A673 (cell line): ENCODE results near the gene LSM4. TPM values are rescaled to one million over a fixed set of nuclear protein-coding genes. Genes with fewer than 3 reads are reported as not detected.

Source experiments
- BruUV-seq: library from RNA; stranded (reverse); fragments of 400-500 nt; replicated peaks from 2 replicates; lab custom pipeline; 2021; lab: Mats Ljungman, UMichigan
- CTCF ChIA-PET: fragments of 300-600 bp; sonication (Branson Sonifier 250); formaldehyde crosslinking; loops from one replicate; lab custom pipeline; 2022; ENCODE audit warnings: antibody characterized with exemption; lab: Charles Lee
- POLR2A ChIA-PET: fragments of 300-600 bp; sonication (Branson Sonifier 250); formaldehyde crosslinking; loops from one replicate; lab custom pipeline; 2022; ENCODE audit warnings: antibody characterized with exemption; ENCODE audit not compliant: low non-redundant PET; lab: Charles Lee
- DNase-seq: peaks from one replicate; pipeline ENCODE4 v3.0.0-alpha.2; 2015; ENCODE audit warnings: low spot score
- H3K27ac ChIP-seq: fragments of 200-600 bp; sonication (generic); 2 replicates; pipeline ENCODE4 v1.5.1; 2016; ENCODE audit warnings: mixed run types, low read depth, mild to moderate bottlenecking, mixed read lengths, antibody characterized with exemption, low read length; ENCODE audit not compliant: poor library complexity, severe bottlenecking
- H3K27me3 ChIP-seq: fragments of 200-600 bp; sonication (generic); replicated peaks from 2 replicates; pipeline ENCODE4 v1.6.1; 2017; ENCODE audit warnings: mixed run types, low read depth, mild to moderate bottlenecking, mixed read lengths, antibody characterized with exemption, low read length; ENCODE audit not compliant: insufficient read depth, poor library complexity
- H3K36me3 ChIP-seq: fragments of 200-600 bp; sonication (generic); 2 replicates; pipeline ENCODE4 v1.6.1; 2016; ENCODE audit warnings: mixed run types, mild to moderate bottlenecking, mixed read lengths, antibody characterized with exemption, low read length; ENCODE audit not compliant: insufficient read depth, poor library complexity, severe bottlenecking
- H3K4me1 ChIP-seq: fragments of 200-600 bp; sonication (generic); 2 replicates; pipeline ENCODE4 v1.6.1; 2017; ENCODE audit warnings: mixed run types, mild to moderate bottlenecking, mixed read lengths, antibody characterized with exemption, low read length; ENCODE audit not compliant: insufficient read depth, poor library complexity, severe bottlenecking
- H3K4me3 ChIP-seq: fragments of 200-600 bp; sonication (generic); 2 replicates; pipeline ENCODE4 v1.5.1; 2016; ENCODE audit warnings: low read depth, mixed run types, mild to moderate bottlenecking, mixed read lengths, low read length; ENCODE audit not compliant: poor library complexity, severe bottlenecking
- H3K9me3 ChIP-seq: fragments of 200-600 bp; sonication (generic); 2 replicates; pipeline ENCODE4 v1.6.1; 2016; ENCODE audit warnings: mixed run types, low read depth, mild to moderate bottlenecking, mixed read lengths, antibody characterized with exemption, low read length; ENCODE audit not compliant: poor library complexity, severe bottlenecking
- EZH2 ChIP-seq: fragments of 200-600 bp; sonication (generic); IDR thresholded peaks from 2 replicates; pipeline ENCODE4 v1.6.1; 2017; ENCODE audit warnings: borderline replicate concordance, low read depth, mild to moderate bottlenecking, mixed read lengths, antibody characterized with exemption, low read length; ENCODE audit not compliant: poor library complexity, severe bottlenecking
- intact Hi-C: fragments of 100-400 bp; cut with micrococcal nuclease; formaldehyde crosslinking; loops from one replicate; pipeline ENCODE4 v1.10.0; 2022; ENCODE audit not compliant: unreplicated experiment
- total RNA-seq: library from RNA; stranded (reverse); gene quantifications from 2 replicates; pipeline ENCODE4 v1.2.3, GENCODE V29; 2021
- TF ChIP-seq, protein P1 (sequence below): fragments of 300-800, 200-600 bp; sonication (generic); conservative IDR thresholded peaks from 2 replicates; pipeline ENCODE4 v1.5.1; 2017; ENCODE audit warnings: low read depth, mild to moderate bottlenecking, antibody characterized with exemption, low read length, moderate library complexity, mixed read lengths

LSM4 gene
- total RNA-seq, 1 experiment from 2014 or later, result 252 TPM

DNA sequence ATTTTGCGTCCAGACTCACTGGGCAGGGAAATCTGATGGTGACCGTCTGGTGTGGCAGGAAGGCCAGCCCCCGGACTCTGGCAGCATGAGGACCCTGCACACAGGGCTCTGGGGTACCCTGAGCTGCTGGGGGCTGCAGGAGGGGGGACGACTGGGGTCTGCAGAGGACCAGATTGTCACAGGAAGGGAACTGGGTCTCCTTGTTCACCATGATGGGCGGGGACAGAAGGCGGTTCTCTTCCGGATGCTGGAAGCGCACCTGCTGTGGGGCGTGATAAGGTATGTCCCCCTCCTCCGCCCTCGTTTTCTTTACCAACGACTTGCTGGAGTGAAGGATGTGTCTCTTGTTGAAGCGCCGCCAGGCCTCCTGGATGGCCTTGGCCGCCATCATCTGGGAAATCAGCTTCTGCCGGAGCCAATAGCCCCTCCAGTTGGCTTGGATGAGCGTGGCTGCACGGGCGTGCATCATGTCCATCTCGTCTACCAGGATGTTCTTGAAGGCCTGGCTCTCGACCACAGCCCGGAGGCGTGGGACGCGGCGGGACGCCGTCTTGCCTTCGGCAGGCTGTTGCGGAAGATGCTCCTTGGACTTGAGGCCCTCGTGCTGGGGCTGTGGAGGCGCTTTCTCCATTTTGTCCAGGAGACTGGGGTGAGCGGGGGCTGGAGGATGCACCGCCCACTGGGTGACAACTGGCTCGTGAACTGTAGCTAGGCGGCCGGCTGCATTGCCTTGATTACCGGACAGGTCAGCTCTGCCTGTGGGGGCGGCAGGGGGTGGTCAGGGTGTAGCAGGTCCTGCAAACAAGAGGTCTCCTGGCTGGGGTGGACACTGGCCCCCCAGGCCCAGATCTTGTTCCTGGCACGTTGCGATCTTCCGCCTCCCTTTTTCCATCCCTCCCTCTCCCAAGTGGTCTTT lies 55.8 kb downstream of the LSM4 start:
- intact Hi-C loops, result no loop called here
- POLR2A ChIA-PET, result no interaction called here
- CTCF ChIA-PET, result interaction anchor here (0.6 kb wide), 1 partner anchor 148 kb away, joined by 3 read pairs; no protein-coding TSS in a partner anchor
- Histone ChIP-seq H3K9me3 (no peaks in the 10 kb centered on the region), H3K4me1 (no peaks in the 10 kb centered on the region), H3K4me3 (no peak overlapping the region), H3K27me3 (no peaks in the 10 kb centered on the region), H3K27ac (no peak overlapping the region), H3K36me3 (peaks cover 34% of the 10 kb centered on the region)
- no peak for DNase-seq
- BruUV-seq, result no TSS peak
- no peak for TF ChIP-seq EZH2
- TF ChIP-seq, protein P1, sequence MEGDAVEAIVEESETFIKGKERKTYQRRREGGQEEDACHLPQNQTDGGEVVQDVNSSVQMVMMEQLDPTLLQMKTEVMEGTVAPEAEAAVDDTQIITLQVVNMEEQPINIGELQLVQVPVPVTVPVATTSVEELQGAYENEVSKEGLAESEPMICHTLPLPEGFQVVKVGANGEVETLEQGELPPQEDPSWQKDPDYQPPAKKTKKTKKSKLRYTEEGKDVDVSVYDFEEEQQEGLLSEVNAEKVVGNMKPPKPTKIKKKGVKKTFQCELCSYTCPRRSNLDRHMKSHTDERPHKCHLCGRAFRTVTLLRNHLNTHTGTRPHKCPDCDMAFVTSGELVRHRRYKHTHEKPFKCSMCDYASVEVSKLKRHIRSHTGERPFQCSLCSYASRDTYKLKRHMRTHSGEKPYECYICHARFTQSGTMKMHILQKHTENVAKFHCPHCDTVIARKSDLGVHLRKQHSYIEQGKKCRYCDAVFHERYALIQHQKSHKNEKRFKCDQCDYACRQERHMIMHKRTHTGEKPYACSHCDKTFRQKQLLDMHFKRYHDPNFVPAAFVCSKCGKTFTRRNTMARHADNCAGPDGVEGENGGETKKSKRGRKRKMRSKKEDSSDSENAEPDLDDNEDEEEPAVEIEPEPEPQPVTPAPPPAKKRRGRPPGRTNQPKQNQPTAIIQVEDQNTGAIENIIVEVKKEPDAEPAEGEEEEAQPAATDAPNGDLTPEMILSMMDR, result no peak

DNA sequence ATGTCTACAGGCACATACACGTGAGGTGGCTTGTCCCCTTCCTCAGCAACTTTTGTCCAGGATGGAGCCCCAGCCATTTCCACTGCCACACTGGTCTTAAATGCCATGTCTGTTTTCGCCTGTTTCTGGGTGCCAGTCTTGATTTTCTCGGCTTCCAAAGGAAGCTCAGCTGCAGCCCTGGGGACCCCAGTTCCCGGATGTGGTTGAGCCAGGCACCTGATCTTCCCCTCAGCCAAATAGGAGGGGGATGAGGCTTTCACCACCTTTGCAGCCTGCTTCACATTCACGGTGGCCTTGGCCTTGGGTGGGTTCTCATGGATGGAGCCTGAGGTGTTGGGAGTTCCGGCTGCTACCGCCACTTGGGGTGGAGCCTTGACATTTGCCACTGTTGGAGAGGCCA lies 57.3 kb downstream of the LSM4 start:
- no peaks in the 10 kb centered on the region for H3K4me1 ChIP-seq
- intact Hi-C loops, result no loop called here
- ChIA-PET CTCF (interaction anchor here (0.6 kb wide), 1 partner anchor 37 kb away, joined by 6 read pairs; no protein-coding TSS in a partner anchor), POLR2A (no interaction called here)
- H3K9me3 ChIP-seq, result no peaks in the 10 kb centered on the region
- no TSS peak for BruUV-seq
- TF ChIP-seq EZH2, result no peak
- TF ChIP-seq, protein P1, result no peak
- no peak for DNase-seq
- peaks cover 34% of the 10 kb centered on the region for H3K36me3 ChIP-seq
- H3K27me3 ChIP-seq, result no peaks in the 10 kb centered on the region
- no peak overlapping the region for H3K27ac ChIP-seq
- no peak overlapping the region for H3K4me3 ChIP-seq

DNA sequence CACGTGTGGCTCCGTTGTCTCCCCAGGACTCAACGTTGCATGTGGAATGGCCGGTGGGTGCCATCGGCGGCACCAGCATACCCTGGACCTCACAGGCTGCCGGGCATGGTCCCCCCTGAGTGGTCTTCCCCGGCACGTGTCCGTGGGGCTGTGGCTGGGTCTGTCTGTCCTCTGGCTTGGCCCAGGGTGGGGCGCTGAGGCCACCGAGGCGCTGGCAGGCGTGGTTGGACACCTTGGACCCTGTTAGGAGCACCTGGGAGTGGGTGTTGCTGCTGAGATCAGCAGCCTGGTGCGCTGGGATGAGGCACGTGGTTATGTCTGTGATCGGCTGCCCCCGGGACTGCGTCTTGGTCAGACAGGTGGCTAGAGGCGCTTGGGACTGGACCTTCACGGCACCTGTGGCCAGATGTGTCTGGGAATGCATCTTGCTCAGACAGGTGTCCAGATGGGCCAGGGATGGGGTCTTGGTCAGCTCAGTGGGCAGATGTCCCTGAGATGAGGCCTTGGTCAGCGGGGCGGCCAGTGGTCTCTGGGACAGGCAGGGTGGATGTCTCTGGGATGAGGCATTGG lies 57.8 kb downstream of the LSM4 start:
- Histone ChIP-seq H3K27ac (no peak overlapping the region), H3K36me3 (peaks cover 34% of the 10 kb centered on the region), H3K4me1 (no peaks in the 10 kb centered on the region), H3K4me3 (no peak overlapping the region), H3K9me3 (no peaks in the 10 kb centered on the region), H3K27me3 (no peaks in the 10 kb centered on the region)
- intact Hi-C loops, result no loop called here
- ChIA-PET POLR2A (no interaction called here), CTCF (no interaction called here)
- BruUV-seq, result no TSS peak
- TF ChIP-seq, protein P1, result no peak
- TF ChIP-seq EZH2, result no peak
- DNase-seq, result no peak
